ENCODE data around the gene ATP13A1. TPM values are rescaled to one million over a fixed set of nuclear protein-coding genes. Genes with fewer than 3 reads are reported as not detected.

Gene ATP13A1
- polyA plus RNA-seq, 3 donors: 16.9 to 106 (median 21.9) TPM

- Histone ChIP-seq H3K9ac (ENCODE audit: insufficient read depth, low read length, poor library complexity, severe bottlenecking) (no peak overlapping the region), H3K79me2 (ENCODE audit: insufficient read depth, low read length) (peaks cover 34% of the 10 kb centered on the region)
These were observed 6.8 kb downstream of the ATP13A1 start for GRCh38 chr19:19656451-19657396.

More at GRCh38 chr19:19656451-19657396, 6.8 kb downstream of the ATP13A1 start:
- Histone ChIP-seq H3K27ac (ENCODE audit: low read depth in 1 of 2, low read length in 2 of 2) (no peak overlapping the region), H3K9me3 (replicated peaks in 1 of 2; ENCODE audit: control insufficient read depth in 1 of 2, insufficient read depth in 1 of 2, low read length in 2 of 2) (no peaks in the 10 kb centered on the region), H4K20me1 (ENCODE audit: insufficient read depth, low read length) (peaks cover 12% of the 10 kb centered on the region), H3K4me1 (ENCODE audit: control insufficient read depth in 1 of 2, insufficient read depth in 2 of 2, low read length in 2 of 2) (peaks cover 8% of the 10 kb centered on the region in 2 donors), H3K36me3 (replicated peaks in 1 of 2; ENCODE audit: control insufficient read depth in 1 of 2, insufficient read depth in 2 of 2, low read length in 2 of 2) (peaks cover 82 to 84% of the 10 kb centered on the region in 2 donors), H3K27me3 (ENCODE audit: control insufficient read depth in 2 of 2, insufficient read depth in 2 of 2, low read length in 2 of 2) (no peaks in the 10 kb centered on the region), H2AFZ (ENCODE audit: insufficient read depth, low read depth, low read length, poor library complexity, severe bottlenecking) (no peak overlapping the region), H3K4me3 (replicated peaks in 1 of 3; ENCODE audit: low read depth in 2 of 3, low read length in 3 of 3) (no peak overlapping the region), H3K4me2 (replicated peaks; ENCODE audit: extremely low read depth, low read length, poor library complexity, severe bottlenecking) (no peak overlapping the region)
- H3K4me1 Mint-ChIP-seq: peaks cover 8% of the 10 kb centered on the region
- intact Hi-C loops (cut with micrococcal nuclease): no loop called here
- H3K27ac Mint-ChIP-seq: peak overlapping the region in 3 of 7 donors; percentile 22 to 46 (median 41)
- H3K36me3 Mint-ChIP-seq: peaks cover 75 to 90% of the 10 kb centered on the region in 2 donors
- peaks cover 0 to 10% (median 2%) of the 10 kb centered on the region in 3 donors for H3K27me3 Mint-ChIP-seq (ENCODE audit: low read depth in 3 of 3)
- no peaks in the 10 kb centered on the region for H3K9me3 Mint-ChIP-seq
- peak in 1 of 3 donors; percentile 3 for DNase-seq
- WGBS (ENCODE audit: insufficient coverage): 98% methylated on average over 27 of the region's 33 CpGs
- no peak overlapping the region for H3K4me3 Mint-ChIP-seq
- TF ChIP-seq CTCF (IDR thresholded peaks at IDR 0.05): no peak

Measured in CD14-positive monocyte (primary cell).